SKM-1 treated with dmso at 0.1 percent for 144 hours (cell line): Measurements from ENCODE around the gene CCDC170.

Source experiments
- DNase-seq: peaks from one replicate; lab custom pipeline; 2025; ENCODE audit not compliant: unreplicated experiment; lab: John Stamatoyannopoulos, UW

CCDC170 gene

DNA sequence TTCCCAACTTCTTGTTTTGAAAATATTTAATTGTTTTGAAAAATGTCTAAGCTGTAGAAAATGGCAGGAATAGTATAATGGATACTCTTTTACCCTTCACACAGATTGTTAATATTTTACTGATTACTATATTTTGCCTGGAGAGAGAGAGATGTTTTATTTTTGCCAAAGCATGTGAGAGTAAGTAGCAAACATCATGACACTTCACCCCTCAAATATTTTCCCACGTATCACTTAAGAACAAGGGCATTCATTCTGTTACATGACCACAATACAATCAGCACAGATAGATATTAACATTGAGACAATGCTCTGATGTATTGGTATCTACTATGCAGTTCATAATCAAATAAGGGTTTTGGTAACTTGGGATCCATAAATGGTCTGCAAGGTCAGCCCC is 116.5 kb downstream of the CCDC170 start:
- DNase-seq = no peak

DNA sequence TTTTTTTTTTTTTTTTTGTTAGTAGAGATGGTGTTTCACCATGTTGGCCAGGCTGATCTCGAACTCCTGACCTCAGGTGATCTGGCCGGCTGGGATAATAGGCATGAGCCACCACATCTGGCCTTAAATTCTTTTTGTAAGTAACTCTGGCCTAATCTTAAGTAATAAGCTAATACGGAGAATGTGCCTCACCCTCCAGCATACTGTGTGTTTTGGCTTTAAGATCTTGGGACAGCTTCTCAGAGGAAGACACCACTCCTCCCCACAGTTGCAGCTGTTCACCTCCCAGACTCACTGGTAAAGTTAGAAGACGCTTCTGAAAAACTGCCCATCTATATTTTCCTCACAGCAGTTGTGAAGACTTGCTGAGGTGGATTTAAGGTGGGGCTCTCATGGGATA is 120.8 kb downstream of the CCDC170 start:
- no peak for DNase-seq

DNA sequence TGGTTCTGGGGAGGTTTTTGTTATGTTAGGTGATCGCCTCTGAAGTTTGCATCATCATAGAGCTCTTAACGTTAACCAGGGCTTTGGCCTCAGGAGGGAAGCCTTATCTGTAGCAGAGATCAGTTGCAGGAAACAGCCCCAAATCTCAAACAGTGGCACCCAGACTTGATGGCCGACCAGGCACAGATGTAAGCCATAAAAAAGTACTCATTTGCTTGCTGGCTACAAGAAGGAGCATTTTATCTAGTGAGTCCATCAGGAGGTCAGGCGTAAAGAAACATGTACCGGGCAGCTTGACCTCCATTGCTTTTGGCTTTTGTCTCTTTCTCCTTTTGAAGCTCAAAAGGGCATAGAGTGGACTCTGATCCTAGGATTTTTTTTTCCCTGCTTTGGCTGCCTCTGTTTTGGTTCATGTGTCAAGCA is 122.3 kb downstream of the CCDC170 start:
- DNase-seq = no peak

DNA sequence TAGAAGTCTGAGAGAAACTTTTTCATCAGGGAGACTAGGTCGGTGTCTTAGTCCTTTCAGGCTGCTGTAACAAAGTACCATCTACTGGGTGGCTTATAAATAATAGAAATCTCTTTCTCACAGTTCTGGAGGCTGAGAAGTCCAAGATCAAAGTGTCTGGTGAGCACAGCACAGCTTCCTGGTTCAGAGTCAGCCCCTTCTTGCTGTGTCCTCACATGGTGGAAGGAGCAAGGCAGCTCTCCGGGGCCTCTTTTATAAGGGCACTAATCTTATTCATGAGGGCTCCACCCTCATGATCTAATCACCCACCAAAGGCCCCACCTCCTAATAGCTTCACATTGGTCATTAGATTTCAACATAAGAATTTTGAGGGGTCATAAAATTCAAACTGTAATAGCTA is 122.8 kb downstream of the CCDC170 start:
- DNase-seq = no peak

DNA sequence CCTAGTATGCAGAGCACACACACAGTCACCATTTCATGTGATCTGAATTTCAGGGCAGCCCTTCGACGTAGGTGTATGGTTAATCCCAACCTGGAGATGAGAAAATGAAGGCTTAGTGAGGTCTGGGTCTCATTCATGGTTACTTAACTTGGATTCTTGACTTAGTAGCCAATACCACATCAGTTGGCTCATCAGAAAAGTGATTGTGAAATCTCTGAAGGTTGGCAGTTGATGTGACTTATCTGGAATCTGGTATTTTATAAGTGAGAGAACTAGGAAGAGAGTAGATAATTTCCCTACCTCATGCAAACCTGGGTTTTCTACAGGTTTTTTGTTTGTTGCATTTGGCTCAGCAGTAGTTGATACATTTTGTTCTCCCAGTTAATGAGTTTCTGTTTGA is 123.7 kb downstream of the CCDC170 start:
- no peak for DNase-seq

DNA sequence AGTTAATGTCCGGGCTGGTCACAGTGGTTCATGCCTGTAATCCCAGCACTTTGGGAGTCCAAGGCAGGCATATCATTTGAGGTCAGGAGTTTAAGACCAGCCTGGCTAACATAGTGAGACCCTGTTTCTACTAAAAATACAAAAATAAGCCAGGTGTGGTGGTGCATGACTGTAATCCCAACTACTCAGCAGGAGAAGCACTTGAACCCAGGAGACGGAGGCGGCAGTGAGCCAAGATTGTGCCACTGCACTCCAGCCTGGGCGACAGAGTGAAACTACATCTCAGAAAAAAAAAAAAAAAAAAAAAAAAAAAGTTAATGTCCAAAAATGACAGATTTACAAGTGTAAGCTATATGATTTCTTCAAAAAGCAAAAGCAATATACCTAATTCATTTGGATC is 124.9 kb downstream of the CCDC170 start:
- no peak for DNase-seq

DNA sequence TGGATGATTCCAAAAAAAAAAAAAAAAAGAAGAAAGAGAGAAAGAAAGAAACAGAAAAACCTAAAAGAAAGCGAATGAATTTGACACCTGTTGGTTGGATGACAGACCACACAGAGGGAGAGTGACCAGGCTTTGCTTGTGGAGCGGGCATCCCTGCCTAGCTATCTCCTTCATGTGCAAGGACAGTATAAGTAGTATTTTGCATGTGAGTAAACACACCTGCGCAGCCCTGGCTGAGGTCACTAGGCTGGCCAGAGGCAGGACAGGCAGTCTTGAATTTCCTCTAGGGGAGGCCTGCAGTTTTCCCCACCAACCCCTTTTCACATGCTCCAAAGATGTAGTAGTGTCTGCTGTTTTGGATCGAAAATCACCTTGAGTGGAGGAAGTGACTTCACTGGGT is 126.4 kb downstream of the CCDC170 start:
- DNase-seq = no peak

DNA sequence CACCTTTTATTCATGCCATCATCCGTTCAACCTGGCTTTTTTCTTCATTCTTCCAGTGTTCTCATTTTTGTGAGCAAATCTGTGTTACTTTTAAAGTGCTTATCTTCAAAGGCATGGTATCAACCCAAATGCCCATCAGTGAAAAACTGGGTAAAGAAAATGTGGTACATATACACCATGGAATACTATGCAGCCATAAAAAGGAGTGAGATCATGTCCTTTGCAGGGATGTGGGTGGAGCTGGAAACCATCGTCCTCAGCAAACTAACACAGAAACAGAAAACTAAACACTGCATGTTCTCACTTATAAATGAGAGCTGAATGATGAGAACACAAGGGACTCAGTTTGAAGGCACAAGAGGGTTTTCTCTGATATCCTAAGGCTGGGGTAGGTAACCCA is 130.3 kb downstream of the CCDC170 start:
- DNase-seq = no peak

DNA sequence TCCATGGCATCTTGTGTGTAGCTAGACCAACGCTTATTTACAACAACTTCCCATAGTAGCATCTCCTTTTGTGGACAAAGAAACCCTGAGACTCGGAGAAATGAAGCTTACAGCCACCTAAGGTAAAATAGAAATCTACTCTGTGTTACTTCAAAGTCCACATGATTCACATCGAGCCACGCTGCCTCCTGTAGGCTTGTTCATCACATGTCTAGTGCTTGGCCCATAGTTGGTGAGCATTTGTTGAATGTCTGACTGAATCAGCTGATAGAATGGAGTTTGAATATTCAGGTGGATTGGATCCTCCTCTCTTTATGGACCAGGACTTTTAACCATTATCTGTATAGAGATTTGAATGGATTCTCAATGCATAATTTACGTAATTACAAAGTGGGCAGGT is 130.7 kb downstream of the CCDC170 start:
- no peak for DNase-seq

DNA sequence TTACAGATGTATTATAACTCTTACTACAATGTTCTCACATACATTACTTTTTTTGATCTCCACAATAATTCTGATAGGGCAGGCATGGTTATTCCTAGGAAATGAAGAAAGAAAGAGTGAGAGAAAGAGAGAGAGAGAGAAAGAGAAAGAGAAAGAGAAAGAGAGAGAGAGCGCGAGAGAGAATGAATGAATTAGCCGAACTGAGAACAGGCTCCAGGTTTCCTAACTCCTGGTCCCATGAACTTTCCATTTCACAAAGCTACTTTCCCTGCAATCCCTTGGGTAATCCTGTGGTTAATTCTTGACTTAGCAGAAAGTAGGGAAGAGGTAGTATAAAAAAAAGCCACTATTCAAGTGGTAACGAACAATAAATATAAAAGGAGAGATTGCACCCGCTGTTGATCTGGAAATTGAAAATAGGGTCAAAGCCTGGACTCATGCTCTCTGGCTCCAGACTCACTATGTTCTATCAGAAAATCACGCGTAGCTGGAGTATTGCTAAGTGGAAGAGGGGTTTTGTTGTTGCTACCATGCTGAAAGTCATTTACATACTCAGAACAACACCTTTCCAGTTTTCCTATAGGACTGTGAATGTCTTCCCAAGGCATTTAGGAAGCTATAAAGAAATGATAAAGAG is 131.2 kb downstream of the CCDC170 start:
- no peak for DNase-seq

DNA sequence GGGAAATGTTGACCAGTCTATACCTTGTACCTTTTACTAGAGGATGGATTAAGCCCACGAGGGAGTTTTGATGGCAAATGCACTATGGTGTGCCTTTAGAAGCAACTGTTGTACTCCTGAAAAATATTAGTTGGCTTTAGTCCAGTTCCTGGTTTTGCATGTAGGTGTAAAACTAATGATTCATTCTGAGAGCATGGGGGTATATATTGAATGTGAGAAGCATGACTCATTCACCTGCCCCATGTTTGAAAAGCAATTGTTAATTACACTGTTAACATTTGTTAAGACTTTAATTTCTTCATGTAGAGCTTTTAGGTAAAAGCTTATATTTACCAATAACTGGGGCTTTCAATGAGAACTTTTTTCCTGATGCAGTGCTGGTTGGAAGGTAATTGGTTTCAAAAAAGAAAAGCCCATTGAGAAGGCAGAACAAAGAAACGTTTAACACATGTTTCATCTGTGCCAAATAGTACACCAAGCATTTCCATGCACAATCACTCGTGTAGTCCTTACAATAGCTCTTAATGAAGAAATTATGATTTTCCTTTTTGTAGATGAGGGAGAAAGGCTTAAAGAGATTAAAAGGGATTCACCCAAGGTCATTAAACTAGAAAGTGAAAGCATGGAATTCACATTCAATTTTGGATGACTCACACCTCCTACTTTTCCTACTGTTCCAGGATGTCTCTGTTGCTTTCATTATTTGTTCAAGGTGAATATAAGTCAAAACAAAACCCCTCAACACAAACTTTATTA is 134.1 kb downstream of the CCDC170 start:
- DNase-seq = no peak

DNA sequence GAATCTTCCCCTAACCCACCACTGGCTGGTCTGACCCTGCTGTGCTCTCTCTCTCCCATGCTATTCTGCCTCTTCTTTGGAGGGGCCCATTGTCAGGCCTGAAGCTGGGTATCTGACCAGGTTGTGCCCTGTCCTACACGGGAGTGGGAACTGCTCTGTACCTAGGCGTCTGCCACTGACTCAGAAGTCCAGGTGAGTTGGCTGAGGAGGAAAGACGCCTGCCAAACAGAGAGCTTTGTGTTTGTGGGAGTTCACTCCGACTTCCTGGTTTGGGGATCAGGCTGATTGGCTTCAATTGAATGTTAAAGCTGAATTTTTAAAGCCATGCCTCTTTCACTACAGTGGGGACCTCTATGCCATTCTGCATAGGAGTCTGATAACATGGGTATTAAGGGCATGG is 136.0 kb downstream of the CCDC170 start:
- DNase-seq = no peak

DNA sequence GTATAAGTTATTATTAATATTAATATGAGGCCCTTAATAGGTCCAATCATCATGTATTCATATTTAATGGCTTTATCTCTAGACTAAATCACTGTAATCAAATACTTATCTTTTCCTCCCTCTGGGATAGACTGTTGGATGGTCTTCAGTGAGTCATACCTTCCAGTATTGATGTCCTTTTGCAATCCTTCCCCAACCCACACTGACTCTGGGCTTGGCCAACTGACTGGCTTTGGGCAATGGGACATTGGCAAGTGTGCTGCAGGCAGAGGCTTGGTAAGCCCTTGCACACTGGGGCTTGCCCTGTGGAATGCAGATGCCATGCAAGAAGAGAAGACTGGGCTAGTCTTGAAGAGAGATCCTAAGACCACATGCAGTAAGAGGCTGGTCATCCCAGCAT is 136.6 kb downstream of the CCDC170 start:
- DNase-seq = no peak

DNA sequence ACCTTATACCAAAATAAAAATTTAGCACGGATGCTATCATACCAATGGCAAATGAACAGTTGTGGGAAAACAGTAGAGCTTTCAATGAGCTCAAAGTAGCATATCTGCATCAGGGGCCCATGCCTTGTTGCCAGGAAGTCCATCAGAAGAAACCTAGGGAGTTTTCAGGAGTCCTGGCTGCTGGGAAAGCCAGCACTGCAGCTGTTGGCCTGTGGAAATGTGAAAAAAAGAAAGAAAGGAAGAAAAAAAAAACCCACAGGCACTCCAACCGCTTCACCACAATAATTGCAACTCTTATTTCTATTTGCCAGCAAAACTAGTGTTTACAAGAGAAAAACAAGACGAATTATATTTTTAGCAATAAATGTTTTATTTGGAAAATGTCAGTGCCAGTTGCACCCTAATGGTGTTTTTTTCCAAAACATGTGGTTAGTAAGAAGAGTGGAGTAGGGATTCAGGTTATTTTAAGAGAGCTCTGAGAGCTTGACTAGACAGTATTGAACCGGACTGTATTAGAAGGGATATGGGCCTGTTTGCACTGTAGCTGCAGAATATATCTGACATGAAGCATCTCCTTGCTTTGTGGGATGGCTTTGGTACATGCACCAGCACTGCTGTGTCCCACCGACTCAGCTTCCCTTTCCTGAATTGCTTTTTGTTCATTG is 137.3 kb downstream of the CCDC170 start:
- no peak for DNase-seq

DNA sequence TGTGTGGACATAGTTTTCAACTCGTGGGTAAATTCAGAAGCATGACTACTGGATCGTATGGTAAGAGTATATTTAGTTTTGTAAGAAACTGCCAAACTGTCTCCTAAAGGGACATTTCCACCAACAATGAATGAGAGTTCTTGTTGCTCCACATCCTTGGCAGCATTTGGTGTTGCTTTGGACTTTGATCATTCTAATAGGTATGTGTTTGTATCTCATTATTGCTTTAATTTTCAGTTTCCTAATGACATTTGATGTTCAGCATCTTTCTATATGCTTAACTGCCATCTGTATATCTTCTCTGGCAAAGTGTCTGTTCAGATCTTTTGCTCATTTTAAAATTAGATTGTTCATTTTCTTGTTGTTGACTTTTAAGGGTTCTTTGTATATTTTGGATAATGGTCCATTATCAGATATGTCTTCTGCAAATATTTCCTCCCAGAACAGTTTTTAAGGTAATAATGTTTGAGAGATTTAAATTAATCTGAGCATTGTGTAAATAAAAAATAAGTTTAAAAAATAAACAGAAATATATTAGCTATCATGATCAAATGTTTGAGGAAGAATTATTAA is 138.7 kb downstream of the CCDC170 start:
- no peak for DNase-seq

DNA sequence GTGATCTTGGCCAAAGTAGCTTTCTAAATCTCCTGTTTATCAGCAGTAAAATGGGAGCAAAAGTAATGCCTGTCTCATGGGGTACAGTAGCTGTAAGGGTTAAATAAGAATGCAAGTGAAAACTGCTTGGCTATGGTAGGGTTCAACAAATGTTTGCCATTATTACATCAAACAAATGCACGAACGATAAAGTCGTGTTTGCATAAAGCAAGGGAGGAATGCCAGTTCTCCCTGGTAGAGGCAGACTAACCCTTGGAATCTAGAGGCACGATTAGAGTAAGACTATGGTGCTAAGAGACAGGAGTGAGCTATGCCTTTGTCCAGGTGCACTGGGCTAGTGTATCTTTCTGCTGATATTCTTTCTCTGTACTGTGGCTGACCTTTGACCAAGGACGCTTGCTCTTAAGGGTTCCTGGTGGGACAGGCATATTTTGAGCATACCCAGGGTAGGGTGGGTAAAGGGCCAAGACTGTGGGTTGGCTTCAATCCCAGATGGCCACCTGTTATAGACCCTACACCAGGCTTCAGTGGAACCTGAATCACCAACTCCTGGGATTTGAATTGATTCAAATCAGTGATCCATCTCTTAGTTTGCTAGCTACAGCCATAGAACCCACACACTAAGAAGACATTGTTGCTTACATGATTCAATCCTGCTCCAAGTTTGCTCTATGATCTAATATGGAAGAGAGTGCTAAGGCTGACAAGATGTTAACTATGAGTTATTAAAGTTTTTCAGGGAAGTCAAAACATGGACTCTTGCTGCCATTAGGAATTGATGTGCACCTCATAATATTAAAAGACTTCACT is 139.9 kb downstream of the CCDC170 start:
- DNase-seq = no peak

DNA sequence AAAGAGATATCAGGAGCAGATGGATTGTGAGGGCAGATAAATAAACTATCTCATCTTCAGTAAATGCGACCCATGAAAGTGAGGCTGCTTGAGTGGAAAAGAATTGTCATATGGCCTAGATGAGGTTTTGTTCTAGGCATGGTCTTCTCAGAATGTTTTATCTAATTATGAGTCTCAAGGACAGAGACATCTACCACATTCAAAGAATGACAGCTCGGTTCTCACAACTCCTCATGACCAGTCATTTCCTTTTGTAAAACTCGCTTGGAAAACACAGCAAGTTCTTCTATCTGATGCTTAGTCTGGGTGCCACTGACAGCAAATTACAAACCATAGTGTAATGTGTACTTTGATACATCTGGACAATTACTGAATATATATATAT is 140.5 kb downstream of the CCDC170 start:
- DNase-seq = no peak

DNA sequence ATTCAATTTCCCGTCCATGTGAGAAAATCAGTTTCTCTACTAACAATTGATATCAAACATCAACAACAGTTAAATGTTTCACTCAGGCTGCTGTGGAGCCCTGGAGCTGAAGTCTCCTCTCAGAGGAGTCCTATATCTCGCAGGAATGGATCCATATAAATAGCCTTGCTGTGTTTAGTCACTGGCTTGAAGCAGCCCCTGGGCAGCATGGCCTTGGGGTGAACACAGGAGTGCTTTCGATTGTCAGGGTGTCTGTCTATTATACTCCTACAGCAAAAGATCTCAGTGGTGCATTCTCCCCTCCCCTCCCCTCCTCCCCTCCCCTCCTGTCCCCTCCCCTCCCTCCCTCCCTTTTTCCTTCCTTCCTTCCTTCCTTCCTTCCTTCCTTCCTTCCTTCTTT is 141.9 kb downstream of the CCDC170 start:
- DNase-seq = no peak

DNA sequence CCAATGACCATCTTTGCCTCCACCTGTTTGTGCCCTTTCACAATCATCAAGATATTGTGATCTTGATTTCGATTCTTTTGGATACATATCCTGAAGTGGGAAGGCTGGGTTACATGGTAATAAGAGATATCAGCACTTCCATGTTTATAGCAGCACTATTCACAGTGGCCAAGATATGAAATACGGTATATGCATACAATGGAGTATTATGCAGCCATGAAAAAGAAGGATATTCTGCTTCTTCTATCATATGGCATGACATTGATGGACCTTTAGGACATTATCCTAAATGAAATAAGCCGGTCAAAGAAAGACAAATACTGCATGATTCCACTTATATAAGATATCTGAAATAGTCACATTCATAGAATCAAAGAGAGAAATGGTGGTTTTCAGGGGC is 144.0 kb downstream of the CCDC170 start:
- DNase-seq = no peak

DNA sequence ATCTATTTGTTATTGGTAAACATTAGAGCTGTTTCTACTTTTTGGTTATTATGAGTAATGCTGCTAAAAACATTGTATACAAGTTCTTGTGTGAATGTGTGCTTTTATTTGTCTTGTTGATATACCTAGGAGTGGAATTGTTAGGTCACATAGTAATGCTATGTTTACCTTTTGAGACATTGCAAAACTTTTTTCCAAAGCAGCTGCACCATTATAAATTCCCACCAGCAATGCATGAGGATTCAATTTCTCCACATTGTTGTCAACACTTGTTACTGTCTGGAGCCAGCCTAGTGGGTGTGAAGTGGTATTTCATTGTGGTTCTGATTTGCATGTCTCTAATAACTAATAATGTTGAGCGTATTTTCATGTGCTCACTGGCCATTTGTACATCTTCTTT is 145.9 kb downstream of the CCDC170 start:
- no peak for DNase-seq

DNA sequence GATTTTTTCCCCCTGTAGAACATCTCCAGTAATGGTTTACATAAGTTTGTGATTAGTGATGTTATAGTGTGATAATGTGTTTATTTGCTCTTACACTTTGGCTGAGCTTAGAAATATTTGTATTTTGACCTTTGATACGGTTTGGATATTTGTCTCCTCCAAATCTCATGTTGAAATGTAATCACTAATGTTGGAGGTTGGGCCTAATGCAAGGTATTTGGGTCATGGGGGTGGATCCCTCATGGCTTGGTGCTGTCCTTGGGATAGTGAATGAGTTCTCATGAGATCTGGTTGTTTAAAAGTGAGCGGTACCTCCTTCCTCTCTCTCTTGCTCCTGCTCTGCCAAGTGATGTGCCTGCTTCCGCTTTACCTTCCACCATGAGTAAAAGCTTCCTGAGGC is 147.2 kb downstream of the CCDC170 start:
- no peak for DNase-seq
